AG08395 (cell line): Measurements from ENCODE around the gene RBM20.

Experiments
- DNase-seq: peaks from one replicate; pipeline ENCODE4 v3.0.0; 2012; ENCODE audit warnings: mixed read lengths, low spot score

RBM20 gene

DNA sequence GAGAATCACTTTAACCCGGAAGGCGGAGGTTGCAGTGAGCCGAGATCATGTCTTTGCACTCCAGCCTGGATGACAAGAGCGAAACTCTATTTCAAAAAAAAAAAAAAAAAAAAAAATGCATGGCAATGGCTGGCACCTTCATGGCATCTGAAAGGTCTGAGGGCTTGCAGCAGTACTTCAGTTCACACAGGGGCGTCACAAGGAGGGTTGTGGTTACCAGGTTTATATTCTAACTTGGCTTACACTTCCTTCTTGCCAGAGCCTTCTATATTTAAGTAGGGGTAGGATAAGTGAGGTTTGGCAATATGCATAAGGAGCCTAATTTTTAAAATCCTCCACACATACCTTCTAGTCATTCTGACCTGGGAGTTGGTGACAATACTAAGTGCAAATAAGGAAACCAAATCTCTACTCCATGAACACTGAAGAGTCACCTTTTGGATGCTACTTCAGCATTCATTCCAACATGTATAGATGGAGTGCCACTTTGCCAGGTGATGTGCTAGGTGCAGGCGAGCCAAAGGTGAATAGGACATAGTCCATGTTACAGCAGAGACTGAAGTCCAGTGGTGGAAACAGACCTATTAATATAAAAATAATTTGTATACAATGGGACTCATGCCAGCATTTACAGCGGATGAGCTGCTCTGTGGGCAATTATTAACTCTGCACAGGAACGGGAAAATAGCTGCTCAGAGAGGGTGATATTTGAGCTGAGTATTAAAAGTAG is 169.8 kb downstream of the RBM20 start:
- no peak for DNase-seq

DNA sequence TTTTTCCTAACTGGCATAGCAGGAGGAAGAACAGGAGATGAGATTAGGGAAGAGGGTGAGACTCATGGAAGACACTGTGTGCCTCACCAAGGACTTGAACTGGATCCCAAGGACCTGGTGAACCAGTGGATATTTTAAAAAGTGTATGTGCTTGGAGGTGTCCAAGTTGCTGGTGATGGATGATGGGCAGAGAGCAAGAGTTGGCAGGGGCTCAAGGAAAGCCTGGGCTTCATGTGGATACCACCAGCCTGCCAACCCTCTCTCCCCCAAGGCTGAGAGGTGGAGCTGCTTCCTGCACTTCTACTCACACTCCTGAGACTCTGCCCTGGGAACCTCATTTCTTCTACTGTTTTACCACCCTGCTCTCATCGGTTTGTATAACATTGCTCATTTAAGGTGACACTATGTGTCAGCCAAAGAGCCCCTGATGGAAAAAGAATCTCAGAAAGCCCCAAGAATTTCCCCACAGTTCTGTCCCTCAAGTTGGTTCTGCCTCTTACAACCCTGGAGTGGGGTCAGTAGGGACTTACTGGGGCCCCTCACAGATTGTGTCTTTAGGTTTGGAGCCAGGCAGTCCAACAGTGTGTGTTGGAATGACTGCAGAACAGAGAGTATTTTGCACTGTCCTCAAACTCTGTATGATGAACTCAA is 171.3 kb downstream of the RBM20 start:
- DNase-seq = no peak

DNA sequence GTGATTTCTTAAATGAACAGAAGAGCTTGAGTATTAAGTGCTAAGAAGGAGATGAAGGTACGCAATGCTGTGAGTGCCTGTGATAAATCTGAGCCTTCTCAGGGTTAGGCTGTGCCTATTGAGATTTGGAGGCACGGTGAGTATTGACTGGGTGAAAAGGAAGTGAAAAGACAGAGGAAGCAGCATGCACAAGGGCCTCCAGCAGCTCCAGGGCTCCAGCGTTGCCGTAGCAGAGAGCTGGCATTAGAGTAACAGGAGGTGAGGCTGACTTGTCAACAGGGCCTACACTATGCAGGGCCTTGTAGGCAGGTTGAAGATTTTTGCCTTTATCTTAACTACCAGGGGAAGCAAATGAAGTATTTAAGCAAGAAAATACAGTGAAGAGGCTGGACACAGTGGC is 173.5 kb downstream of the RBM20 start:
- no peak for DNase-seq

DNA sequence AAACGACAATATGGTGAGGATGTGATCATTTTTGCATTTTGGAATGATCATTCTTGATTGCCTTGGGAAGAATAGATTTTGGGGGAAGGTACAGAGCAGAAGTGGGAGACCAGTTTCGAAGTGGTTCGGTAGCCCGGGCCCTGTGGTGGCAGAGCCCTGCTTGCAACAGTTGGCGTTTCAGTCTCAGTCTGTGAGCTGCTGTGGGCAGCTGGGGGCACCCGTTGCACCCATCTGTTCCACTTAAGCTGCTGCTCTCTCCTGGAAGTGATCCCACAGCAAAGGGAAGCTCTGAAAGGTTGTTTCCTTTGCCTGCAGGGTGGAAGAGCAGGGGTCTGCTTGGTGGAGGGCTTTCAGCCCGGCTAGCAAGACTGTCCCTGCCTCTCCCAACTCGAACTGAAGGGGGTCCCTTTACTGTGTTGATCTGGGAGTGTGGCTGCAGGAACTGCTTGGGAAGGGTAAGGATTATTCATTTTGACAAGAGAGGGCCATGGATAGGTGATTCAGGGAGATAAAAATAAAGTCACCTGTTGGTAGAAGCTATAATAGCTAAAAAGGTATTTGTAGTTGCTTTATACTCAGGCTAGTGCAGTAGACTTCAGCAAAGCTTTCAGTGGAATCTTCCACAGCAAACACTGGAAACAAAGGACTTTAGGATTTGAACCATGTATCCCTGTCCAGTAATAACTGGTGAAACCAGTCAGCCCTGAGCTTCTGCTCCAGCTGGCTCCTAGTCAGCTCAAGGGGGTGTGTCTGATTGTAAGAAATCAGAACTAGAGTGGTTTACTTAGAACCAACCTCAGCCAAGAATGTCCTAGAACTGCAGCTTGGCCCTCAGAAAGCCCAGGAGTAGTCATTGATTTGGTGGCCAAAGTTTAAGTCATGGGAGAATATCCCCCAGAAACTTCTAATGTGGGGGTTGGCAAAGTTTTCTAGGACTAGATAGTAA is 174.4 kb downstream of the RBM20 start:
- no peak for DNase-seq

DNA sequence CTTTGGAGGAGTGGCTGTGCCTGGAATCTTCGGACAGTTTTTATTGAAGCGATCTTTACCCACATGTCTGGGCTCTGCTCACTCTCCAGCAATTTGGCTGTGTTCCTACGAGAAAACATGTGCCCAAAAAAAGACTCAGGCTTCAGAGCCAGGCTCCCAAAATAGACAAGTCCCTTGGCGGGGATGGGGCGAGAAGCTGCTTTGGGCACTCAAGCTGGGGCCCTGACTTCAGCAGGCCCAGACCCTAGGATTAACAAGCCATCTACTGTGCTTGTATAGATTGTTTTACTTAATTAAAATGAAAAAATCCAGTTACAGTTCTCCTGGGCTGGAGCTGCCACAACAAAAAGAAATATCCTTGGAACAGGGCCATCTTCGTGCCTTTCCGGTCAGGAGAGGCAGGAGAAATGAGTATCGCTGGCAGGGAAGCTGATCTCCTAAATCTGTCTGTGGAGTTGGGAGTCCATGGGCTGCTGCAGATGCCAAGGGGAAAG is 176.2 kb downstream of the RBM20 start:
- DNase-seq = peak; percentile 58

DNA sequence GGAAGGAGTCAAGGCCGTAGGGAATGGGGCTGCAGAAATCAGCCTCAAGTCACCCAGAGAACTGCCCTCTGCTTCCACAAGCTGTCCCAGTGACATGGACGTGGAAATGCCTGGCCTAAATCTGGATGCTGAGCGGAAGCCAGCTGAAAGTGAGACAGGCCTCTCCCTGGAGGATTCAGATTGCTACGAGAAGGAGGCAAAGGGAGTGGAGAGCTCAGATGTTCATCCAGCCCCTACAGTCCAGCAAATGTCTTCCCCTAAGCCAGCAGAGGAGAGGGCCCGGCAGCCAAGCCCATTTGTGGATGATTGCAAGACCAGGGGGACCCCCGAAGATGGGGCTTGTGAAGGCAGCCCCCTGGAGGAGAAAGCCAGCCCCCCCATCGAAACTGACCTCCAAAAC is 177.4 kb downstream of the RBM20 start:
- no peak for DNase-seq

DNA sequence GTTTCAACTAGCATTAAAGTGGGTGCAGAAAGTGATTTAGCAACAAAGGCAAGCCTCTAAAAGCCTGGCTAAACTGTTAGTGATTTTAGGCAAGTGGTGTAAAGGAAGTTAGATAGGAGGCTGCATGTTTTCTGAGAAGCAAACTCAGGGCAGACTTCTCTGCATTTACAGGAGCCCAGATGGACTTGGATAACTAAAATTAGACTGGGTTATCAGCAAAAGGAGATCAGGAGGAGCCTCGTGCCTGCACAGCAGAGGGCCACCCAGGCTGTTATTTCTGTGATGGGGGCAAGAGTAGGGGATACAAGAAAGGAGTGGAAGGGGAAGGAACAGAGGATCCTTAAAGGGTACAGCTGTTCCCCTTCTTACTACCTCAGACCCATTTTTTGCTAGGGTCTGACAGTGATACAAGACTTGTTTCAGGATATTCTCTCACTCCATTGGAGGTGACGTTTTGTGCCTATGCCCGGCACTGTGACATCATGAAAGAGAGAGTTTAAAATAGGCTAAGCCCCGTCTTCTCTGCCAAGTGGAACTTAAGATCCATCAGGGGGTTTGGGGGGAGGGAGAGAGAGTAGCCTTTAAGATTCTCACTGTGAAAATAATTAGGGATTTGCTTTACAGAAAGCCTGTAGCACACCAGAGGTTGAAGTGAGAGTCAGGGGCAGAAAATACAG is 178.0 kb downstream of the RBM20 start:
- no peak for DNase-seq

DNA sequence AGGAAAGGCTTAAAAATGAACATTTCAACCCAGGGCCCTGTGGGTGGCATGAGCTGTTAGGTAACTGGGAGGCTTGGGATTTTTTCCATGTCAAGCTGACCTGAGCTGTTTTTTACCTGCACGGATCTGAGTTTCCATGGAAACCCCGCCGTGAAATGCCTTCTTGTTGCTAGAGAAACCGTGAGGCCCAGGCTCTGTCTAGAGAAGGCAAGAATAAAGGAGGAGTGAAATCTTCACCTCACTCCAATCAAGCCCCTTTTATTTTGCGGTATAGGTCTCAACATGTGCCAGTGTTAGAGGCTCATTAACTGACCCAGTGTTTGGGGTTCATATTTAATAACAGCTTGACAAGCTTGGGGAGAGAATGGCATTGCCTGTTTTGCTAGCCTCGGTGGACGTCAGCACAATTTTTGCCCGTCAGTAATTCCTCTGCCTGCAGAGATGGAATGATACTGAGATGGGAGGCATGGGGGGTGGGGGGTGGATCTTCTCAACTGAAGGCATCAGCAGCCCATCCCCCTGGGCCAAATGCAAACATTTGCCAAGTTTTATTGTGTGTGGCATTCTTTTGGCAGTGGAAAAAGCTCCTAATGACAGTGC is 178.7 kb downstream of the RBM20 start:
- DNase-seq = no peak

DNA sequence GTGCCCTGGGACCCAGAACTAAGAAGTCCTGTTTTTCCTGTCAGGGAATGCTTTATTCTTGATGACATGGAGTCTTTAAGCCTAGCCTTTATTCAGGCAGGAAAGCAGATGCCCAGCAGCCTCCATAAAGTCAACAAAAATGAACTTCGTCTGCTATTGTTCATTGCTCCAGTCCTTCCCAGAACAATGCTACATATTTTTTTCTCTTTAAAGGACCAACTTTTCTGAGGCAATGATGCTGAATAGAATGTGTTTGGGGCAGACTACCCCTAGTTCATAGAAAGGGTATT is 180.0 kb downstream of the RBM20 start:
- DNase-seq = no peak

DNA sequence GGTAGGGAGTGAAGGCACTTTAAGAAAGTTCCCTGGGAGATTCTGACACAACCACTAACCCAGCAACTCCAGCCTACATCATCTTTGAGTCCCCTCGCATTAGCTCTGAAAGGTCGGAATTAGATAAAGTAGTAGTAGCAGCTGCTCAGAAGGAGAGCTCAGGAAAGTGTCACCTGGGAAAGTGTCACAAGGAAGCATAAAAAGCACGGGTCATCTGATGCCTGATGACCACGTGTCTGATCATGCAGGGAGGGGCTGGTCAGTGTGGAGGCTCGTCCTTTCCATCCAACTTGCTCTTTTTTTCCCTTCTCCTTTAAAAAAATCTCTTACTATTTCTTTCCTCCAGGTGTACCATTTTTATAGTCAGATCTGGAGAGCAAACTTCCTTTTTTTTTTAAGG is 180.5 kb downstream of the RBM20 start:
- DNase-seq = no peak

DNA sequence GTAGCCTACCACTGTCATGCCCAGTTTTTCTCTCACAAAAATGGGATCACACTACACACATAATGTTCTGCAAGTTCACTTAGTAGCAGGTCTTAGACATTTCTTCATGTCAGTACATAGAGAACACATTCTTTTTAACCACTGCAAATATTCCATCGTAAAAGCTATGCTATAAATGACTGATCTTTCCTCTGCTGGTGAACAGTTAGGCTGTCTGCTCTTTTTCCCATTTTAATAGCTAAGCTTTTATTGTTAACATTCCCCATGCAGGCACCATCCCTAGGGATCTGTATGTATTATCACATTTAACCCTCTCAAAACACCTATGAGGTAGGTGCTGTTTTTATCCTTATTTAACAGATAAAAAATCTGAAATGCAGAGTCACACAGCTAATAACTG is 181.4 kb downstream of the RBM20 start:
- no peak for DNase-seq

DNA sequence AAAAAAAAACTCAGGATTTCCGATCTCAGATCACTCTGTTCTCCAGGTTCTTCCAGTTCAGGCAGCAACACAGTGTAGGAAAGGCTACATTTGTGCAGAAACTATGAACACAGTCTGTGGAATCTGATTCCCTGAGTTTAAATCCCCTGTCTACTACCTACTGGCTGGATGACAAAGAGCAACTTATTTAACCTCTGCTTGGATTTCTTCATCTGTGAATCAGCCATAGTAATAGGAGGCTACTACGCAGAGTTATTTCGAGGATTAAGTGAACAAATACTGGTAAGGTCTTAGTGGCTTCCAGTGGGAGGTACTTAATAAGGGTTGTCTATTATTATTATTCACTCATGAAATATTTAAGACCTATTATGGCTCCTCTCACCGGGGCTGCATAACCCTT is 183.3 kb downstream of the RBM20 start:
- DNase-seq = no peak

DNA sequence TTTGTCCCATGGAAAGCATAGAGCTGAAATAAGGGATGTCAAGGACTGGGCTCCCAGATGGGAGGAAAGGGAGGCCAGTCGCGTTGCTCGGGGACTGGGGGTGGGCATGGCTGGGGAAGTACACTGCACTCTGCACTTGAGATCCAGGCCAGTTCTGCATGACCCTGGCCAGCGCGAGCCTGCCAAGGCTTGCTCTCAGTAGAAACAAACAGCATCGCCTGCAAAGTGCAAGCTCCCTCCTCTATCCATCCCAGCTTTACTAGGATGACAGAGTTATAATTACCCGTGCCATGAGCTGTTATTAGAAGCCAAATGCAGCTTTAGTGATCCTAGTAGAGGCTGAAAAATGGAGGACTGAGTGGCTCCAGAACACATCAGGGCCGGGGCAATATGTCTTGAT is 183.7 kb downstream of the RBM20 start:
- no peak for DNase-seq

DNA sequence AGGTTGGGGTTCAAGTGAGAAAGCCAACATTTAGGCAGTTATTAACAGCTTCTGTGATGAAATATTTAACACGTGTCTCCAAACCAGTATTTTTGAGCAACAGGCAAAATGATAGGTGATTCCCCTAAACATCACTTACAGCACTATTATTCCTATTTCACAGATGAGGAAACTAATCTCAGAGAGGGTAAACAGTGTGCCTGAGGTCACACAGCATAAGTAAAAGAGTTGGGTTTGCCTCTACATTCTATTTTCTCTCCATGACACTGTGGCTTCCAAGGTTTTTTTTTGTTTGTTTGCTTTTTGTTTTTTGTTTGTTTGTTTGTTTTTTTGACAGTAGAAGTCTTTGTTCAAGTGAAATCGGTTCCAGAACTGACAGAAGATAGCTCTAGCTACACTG is 184.4 kb downstream of the RBM20 start:
- no peak for DNase-seq

DNA sequence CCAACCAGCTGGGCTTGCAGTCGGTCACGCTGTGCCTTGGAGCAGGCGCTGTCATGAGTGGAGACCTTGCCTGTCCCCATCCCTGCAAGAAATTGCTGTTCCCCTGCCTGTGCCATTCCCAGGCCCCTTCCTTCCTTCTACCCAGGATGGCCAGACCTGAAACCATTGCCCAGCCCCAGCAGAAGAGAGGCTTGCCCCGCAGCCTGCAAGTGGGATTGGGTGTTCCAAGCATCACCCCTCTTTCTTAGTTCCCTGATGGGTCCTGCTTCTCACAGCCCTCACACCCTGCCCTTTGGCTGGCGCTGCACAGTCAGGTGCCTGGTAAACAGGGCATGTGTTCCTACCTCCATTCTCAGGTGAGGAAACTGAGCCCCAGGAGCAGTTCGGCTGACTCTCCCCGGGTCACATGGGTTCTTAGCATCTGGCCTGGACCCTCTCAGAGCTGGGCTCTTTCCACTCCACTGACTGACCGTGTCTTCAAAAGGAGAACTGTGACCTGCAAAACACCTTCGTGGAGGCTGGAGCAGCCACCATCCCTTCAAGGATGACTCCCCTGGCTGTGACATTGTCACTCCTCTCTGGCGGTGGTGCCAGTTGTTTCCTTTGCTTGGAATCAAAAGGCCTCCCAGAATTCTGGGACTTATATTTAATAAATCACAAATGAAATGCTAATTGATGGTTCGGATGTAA is 185.7 kb downstream of the RBM20 start:
- no peak for DNase-seq

DNA sequence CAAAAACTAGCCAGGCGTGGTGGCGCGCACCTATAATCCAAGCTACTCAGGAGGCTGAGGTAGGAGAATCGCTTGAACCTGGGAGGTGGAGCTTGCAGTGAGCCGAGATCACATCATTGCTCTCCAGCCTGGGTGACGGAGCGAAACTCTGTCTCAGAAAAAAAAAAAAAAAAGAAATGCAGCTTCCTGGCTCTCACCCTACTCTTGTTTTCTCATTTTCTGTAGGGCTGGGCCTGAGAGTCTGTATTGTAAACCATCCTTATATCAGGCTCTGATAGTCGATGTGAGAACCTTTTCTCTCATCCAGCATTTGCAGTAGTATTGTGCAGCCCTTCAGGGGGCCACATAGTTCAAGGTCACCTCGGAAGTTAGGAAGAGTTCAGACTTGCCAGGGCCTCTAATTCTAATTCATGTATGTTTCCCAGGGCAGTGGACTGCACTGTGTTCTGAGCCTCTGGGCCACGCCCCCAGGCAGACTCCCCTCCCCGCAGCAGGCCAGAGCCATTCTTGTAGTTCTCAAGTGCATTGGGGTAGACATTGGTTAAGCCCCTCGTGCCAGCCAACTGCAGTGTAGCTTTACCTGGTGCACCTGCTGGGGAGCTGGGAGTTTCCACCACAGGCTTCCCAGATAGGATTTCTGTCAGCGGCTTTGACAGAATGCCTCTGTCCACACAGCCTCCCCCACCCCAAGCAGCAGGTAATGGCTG is 189.3 kb downstream of the RBM20 start:
- DNase-seq = no peak

DNA sequence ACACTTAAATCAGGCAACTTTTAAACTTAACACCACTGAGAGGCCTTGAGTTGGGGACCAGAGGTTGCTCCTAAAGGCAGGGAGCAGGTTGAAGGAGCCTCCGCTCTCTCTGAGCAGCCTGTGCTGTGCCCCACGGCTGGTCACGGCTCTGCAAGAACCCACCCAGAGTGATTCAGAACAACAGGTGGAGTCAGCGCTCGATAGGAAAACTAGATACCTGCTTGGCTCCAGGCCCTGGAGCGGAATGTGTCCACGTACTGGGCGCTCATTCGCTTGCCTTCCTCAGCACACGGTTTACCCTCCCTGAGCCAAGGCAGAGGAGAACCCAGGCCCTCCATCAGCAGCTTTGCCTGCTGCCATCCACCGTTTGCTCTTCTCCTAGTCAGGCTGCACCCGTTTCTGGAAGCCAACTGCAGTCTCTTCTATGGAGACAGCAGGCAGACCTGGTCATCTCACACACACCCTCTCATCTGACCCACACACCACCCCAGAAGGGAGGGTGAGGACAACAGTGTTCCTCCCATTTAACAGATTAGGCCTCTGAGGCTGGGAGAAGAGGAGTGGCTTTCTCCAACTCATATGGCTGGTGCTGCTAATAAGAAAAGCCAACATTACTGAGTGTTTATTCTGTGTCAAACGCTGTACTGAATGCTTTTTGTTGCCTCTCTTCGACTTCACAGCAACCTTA is 189.9 kb downstream of the RBM20 start:
- DNase-seq = no peak

DNA sequence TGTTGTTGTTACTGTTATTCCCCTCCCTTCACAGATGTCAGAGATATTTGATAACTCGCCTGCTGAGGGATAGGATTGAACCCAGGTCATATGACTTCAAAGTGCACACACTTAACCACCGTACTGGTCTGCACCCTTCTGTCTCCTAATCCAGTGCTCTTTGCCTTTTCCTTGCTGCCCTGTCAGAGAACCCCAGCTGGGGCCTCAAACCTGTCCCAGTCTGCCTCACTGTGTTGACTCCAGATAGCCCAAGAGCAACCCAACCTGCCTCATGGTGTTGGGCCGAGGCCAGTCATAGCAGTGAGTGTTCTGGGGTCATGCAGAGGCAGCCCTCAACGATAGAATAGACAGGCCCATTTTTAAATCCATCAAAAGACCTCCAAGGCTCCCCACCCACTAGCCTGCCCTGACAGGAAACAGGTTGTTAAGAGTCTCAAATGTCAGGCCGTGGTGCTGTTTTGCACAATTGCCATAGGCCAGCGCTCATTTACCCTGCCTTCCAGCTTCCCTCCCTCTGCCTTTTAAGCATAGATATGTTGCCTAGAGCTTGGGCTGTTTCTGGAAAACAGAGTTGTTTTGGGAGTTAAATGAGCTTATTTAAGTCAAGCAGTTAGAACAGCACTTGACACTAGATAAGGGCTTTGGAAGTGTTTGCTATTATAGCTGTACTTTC is 190.6 kb downstream of the RBM20 start:
- no peak for DNase-seq

DNA sequence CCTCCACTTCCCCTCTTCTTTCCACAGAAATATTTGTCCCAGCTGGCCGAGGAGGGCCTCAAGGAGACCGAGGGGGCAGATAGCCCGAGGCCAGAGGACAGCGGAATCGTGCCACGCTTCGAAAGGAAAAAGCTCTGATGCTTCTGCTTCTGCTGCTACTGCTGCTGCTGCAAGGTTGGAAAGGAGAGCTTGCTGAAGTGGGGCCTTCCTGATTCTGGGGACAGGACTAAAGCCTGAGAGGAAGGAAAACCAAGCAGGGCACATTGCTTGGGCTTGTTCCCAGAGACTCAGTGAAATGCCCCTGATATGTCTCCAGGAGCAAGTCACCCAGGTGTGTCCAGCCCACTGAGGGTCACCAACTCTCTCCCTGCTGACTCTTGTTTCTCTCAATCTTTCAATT is 191.7 kb downstream of the RBM20 start:
- no peak for DNase-seq

DNA sequence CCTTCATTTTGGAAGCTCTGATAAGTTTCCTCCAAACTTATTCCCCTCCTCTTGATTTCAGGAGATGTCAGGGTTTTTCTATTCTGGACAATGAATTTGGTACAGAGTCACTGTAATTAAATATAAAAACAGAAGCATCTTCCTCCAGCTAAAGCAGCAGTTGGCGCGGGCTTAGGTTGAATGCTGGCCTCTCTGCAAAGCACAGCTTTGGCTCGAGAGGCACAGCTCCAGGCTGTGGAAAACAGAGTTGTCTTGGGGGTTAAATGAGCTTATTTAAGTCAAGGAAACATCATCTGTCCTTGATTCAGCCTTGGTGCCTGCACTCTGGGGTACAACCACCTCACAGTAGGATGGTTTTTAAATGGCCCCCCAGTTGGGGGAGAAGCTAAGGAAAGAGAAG is 192.6 kb downstream of the RBM20 start:
- DNase-seq = no peak
